HG03060 (cell line): ENCODE data around the gene RALBP1.
"Not testable (repeated sequence)": the region's sequence is repeated elsewhere in the genome, so short reads cannot be mapped to it uniquely, and the experiment has no call there.

Source experiments
- ATAC-seq: cut with Tn5 transposase; IDR thresholded peaks from one replicate; pipeline ENCODE4 v1.9.1; 2021; ENCODE audit warnings: low read depth, moderate number of reproducible peaks; ENCODE audit not compliant: unreplicated experiment

The RALBP1 gene

GRCh38 chr18:9474983-9475642 lies at the start of gene RALBP1:
Gene RALBP1 (plus strand): TSS chr18:9475513. CDS start chr18:9513046, 37,533 bp downstream.
- ATAC-seq, result peak; percentile 84

- ATAC-seq, result no peak
Observed at GRCh38 chr18:9426753-9427152, 48.6 kb upstream of the RALBP1 start.

GRCh38 chr18:9428301-9428706 lies 47.0 kb upstream of the RALBP1 start:
- no peak for ATAC-seq

- no peak for ATAC-seq
Observed at GRCh38 chr18:9428862-9429661, 46.3 kb upstream of the RALBP1 start.

GRCh38 chr18:9429662-9429993 lies 45.7 kb upstream of the RALBP1 start:
- ATAC-seq, result no peak

- ATAC-seq, result not testable (repeated sequence)
Observed at GRCh38 chr18:9430315-9430714, 45.0 kb upstream of the RALBP1 start.

GRCh38 chr18:9431296-9431695 lies 44.0 kb upstream of the RALBP1 start:
- no peak for ATAC-seq

GRCh38 chr18:9433122-9433521 lies 42.2 kb upstream of the RALBP1 start:
- not testable (repeated sequence) for ATAC-seq

- no peak for ATAC-seq
Observed at GRCh38 chr18:9433671-9434121, 41.6 kb upstream of the RALBP1 start.

- no peak for ATAC-seq
Observed at GRCh38 chr18:9434122-9434701, 41.1 kb upstream of the RALBP1 start.

- ATAC-seq, result no peak
Observed at GRCh38 chr18:9435041-9435440, 40.3 kb upstream of the RALBP1 start.

GRCh38 chr18:9436206-9436929 lies 38.9 kb upstream of the RALBP1 start:
- no peak for ATAC-seq

GRCh38 chr18:9437021-9437437 lies 38.3 kb upstream of the RALBP1 start:
- ATAC-seq, result no peak

- ATAC-seq, result no peak
Observed at GRCh38 chr18:9437672-9438071, 37.6 kb upstream of the RALBP1 start.

GRCh38 chr18:9441061-9441460 lies 34.3 kb upstream of the RALBP1 start:
- no peak for ATAC-seq

GRCh38 chr18:9444549-9444948 lies 30.8 kb upstream of the RALBP1 start:
- ATAC-seq, result no peak

- no peak for ATAC-seq
Observed at GRCh38 chr18:9446839-9447238, 28.5 kb upstream of the RALBP1 start.

- ATAC-seq, result no peak
Observed at GRCh38 chr18:9447334-9447733, 28.0 kb upstream of the RALBP1 start.

GRCh38 chr18:9449600-9450414 lies 25.5 kb upstream of the RALBP1 start:
- ATAC-seq, result no peak

- not testable (repeated sequence) for ATAC-seq
Observed at GRCh38 chr18:9450920-9451319, 24.4 kb upstream of the RALBP1 start.
